ENCODE data around the gene SLF2.

SLF2 gene

DNA sequence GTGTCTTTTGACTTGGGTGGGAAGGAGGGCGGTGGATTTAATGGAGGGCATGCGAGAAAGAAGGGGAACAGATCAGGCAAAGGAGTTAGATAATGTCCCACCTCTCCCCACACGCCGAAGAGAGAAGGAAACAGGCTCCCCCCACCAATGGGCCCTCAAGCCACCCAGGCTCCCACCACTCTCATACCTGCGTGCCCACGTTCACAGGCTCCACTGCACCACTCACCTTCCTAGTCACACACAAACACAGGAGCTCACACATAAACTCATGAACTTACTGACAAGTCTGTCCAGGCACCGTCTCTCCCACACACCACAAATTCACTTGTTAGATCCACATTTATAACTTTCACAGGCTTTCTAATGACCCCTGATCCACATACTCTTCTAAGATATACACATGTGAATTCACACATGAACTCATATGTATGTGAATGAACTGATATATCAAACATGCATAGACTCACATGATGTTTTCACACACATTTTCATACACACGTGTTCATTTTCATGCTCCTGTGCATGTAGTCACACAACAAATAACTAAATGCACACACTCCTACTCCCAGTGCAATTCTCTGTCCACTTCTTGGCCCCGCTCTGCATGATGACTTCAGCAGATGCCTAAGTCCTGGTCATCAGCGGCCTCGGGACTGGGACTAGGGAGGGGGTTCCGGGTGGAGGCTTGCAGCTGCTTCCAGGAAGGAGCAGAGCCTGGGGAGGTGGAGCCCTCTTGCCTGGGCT lies 88.3 kb downstream of the SLF2 start:
- no peak for DNase-seq

DNA sequence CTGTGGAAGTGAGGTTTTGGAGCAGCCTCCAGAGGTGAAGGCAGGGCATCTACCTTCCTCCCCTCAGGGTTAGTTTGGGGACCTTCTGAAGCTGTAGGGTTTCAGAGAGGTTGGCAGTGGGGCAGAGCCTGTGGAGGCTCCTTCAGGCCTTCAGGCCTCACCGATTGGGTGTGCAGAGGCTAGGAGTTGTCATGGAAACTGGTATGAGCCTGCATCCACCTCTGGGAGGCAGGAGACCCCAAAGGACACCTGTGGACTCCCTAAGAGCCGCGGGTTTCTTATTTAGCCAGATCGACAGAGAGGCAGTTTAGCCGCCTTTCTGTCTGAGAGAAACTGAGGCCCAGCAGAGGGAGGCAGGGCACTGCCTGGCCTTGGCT lies 88.9 kb downstream of the SLF2 start:
- no peak for DNase-seq

DNA sequence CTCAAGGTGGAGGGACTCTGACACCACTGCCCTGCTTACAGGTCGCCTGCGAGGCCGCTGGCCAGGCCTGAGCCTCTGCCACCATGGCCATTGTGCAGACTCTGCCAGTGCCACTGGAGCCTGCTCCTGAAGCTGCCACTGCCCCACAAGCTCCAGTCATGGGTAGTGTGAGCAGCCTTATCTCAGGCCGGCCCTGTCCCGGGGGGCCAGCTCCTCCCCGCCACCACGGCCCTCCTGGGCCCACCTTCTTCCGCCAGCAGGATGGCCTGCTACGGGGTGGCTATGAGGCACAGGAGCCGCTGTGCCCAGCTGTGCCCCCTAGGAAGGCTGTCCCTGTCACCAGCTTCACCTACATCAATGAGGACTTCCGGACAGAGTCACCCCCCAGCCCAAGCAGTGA lies 89.7 kb downstream of the SLF2 start:
- DNase-seq, result no peak

DNA sequence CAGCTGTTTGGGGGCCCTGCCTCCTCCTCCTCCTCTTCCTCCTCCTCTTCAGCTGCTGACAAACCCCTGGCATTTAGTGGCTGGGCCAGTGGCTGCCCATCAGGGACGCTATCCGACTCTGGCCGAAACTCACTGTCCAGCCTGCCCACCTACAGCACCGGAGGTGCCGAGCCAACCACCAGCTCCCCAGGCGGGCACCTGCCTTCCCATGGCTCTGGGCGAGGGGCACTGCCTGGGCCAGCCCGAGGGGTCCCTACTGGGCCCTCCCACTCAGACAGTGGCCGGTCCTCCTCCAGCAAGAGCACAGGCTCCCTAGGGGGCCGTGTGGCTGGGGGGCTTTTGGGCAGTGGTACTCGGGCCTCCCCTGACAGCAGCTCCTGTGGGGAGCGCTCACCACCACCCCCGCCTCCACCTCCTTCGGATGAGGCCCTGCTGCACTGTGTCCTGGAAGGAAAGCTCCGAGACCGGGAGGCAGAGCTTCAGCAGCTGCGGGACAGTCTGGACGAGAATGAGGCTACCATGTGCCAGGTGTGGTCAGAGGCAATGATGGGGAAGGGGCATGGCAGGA lies 91.0 kb downstream of the SLF2 start:
- no peak for DNase-seq

DNA sequence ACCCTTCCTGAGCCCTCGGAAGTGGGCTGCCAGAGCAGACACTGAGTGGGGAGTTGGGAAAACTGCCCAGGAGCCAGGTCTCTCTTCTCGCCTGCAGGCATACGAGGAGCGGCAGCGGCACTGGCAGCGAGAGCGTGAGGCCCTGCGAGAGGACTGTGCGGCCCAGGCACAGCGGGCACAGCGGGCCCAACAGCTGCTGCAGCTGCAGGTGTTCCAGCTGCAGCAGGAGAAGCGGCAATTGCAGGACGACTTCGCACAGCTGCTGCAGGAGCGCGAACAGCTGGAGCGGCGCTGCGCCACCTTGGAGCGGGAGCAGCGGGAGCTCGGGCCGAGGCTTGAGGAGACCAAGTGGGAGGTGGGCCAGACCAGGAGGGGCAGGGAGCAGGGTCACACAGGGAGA lies 92.6 kb downstream of the SLF2 start:
- DNase-seq, result no peak

DNA sequence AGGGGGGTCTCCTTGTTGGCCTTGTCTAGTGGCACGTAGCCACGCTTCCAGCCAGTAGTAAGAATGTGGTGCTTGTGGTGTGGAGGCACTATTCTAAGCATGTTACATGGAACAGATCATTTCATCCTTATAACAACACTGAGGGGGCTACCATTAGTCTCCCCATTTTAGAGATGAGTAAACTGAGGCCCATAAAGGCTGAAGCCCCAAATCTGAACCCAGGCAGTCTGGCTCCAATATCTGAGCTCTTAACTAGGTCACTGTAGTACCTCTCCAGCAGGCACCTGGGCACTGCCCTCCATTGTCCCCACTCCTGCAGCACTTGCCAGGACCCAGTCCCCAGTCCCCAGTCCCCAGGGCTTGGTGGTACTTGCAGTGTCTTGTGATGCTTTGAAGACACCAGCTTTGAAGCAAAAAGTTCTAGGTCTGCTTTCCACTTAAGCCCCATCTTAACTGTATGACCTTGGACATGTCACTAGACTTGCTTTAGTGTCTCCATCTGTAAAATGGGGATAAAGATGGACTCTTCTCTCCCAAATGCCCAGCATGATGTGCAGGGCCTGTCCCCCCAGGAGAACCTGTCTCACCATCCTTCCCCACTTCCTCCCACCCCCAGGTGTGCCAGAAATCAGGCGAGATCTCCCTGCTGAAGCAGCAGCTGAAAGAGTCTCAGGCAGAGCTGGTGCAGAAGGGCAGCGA lies 93.3 kb downstream of the SLF2 start:
- no peak for DNase-seq

DNA sequence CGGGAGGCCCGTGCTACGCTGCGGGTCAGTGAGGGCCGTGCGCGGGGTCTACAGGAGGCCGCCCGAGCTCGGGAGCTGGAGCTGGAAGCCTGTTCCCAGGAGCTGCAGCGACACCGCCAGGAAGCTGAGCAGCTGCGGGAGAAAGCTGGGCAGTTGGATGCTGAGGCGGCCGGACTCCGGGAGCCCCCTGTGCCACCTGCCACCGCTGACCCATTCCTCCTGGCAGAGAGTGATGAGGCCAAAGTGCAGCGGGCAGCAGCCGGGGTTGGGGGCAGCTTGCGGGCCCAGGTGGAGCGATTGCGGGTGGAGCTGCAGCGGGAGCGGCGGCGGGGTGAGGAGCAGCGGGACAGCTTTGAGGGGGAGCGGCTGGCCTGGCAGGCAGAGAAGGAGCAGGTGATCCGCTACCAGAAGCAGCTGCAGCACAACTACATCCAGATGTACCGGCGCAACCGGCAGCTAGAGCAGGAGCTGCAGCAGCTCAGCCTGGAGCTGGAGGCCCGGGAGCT lies 93.9 kb downstream of the SLF2 start:
- peak; percentile 63 for DNase-seq

DNA sequence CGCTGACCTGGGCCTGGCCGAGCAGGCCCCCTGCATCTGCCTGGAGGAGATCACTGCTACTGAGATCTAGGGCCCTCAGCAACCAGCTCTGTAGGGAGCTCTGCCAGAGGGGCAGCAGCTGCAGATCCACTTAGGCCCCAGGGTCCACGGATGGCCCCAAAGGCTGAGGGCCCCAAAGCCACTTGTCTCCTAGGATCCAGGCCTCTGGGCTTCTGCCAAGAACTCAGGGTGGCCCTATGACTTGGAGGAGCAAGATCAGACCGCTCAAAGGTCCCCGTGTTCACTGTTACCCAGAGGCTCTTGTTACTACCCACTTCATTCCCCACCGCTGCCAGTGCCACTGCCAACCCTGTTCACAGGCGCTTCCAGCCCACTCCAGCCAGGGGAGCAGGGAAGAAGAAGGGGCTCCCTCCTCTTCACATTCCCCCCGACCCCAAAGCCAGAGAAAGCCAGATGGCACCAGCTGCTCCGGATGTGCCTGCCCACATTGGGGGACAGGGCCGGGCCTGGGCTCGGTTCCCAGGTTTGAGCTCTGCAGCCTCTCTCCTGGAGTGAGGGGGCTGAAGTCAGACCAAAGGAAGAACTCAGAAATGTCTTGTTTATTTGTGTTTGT lies 94.4 kb downstream of the SLF2 start:
- DNase-seq, result peak; percentile 61

DNA sequence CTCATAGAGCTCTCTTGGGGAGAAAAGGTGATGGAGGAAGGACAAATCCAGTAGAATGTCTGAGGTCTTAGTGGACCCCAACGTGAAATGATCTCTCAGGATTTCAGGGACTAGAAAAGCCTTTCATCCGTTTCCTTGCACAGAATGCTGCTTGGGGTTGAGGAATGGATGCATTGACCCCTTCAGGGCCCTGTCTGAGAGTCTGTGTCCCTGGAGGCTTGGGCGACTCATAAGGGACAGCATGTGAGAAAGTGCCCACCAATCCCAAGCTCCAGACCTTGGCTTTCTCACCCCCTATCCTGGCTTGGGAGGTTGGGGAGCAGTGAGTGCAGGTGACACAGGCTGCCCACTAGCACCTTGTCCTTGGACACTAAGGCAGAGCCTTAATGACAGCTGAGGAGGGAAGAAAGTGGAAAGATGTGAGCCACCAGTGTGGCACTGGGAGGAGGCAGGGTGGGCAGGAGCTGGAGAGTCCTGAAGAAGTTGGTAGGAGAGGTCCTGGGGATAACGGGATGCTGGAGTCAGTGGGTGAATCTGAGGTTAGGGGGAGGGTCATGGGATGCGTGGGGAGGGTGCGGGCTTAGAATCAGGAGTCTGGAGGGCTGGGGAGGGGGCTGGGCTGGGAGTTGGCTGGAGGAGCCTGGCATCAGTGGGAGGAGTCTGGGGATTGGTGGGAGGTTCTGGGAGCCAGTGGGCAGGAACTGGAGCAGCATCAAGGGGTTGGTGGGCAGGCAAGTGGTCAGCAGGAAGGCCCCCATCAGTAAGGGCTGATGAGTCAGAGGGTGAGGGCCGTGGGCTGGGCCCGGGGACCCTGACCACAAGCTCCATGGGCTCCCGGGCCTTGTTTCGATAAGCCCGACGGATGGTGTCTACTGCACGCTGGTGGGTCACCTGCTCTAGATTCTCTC lies 95.4 kb downstream of the SLF2 start:
- no peak for DNase-seq

DNA sequence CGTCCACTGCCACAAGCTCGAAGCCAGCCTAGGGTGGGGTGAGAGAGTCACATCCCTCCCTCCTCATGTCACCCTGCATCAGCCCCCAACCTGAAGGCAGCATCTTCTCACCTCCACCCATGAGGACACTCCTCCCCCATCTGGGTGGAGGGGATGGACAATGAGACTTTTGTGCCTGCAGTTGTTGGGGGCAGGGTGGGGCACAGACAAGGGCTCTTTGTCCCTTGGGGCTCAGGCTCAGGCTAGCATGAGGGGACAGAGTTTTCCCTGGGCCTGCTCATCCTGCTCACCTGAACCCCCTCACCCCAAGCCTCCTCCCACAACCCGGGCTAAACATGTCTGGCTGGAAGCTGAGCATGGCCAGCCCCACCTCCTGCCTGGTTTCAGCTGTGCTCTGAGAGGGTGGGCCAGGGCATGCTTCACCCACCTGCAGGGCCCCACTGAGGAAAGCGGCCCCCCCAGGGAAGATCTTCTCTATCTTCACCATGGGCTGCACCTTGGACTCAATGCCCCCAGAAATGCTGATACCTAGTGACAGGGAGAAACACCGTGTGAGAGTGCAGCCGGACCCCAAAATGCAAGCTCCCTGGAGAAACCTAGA lies 96.2 kb downstream of the SLF2 start:
- DNase-seq, result no peak

DNA sequence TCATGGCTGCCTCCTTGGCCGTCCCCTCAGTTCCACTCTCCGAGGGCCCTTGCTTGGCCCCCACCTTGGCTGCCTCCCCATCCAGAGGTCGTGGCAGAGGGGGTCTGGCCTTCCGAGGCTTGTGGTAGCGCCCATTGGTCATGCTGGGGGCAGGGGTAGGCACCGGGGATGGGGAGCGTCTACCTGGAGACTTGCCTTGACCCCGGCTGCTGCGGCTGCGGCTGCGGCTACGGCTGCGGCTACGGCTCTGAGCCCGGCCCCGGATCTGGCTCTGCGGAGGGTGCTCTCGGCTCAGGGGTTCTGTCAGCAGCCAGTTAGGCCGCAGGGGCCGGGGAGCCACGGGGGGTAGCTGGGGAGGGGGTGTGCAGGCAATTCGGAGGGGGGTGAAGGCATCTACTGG lies 97.6 kb downstream of the SLF2 start:
- no peak for DNase-seq

DNA sequence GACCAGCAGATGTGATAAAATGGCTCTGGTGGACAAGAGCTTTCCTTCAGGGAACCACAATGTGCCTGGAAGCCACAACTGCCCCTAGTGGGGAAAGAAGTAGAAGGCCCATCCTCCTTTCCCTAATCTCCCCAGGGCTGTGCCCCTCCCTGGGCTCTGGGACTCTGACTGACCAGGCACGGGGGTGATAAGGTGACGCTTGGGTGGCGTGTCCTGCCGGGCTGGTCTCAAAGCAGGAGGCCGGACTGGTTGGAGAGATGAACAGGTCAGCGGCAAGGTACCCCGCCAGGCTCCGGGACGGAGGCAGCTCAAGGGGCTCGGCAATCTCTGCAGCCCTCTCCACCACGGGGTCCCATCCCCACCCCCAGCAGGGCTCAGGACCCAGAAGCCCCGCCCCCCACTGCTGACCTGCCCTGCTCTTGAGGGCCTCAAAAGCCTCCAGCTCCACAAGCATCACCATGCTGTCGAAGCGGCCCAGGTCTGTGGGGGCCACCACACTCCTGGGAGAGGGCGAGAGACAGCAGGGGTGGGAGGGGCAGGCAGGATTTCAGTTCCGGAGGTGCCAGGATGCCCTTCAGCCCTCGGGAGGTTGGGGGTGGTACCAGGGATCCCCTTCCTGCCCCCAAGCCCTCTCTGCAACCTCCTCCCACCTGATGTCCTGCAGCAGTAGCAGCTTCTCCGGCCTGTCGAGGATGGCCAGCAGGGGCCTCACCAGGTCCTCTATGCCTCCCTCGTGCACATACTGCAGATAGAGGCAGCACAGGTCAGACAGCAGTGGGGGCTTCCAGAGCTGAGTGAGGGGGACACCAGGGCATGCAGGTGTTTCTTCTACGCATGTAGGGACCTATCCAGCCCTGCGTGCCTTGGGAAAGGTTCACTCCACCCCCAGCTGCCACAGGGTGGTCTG lies 99.0 kb downstream of the SLF2 start:
- no peak for DNase-seq

DNA sequence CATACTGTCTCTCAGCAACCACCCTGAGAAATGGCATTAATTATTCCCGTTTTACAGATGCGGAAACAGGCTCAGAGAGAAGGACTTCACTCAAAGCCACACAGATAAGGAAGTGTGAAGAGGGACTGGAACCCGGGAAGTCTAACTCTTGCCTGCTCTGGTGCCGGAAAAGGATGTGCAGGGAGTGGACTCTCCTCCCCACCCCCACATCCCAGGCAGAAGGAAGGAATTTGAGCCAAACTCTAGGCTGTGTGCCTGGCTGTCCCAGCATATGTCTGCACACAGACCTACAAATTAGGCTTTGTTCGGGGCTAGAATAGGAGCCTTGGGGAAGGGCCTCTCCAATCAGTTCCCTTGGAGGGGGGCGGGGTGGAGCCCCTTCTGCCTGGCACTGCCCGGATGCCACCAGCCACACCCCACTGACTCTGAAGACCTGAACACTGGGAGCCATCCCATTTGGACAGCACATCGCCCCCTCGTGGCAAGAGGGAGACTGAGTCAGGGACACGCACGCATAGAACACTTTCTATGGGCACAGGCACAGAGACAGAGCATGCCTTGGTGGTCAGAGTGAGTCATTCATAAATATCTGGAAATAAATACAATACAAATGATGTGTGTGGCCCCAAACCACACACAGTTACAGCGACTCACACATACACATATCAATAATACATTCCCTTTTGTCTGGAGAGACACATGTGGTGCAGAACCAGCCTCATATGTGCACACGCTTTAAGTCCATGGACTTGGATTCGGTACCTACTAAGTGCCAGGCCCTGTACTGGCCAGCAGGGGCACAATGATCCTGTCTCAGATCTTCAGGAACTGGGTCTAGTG lies 100.0 kb downstream of the SLF2 start:
- peak; percentile 77 for DNase-seq

DNA sequence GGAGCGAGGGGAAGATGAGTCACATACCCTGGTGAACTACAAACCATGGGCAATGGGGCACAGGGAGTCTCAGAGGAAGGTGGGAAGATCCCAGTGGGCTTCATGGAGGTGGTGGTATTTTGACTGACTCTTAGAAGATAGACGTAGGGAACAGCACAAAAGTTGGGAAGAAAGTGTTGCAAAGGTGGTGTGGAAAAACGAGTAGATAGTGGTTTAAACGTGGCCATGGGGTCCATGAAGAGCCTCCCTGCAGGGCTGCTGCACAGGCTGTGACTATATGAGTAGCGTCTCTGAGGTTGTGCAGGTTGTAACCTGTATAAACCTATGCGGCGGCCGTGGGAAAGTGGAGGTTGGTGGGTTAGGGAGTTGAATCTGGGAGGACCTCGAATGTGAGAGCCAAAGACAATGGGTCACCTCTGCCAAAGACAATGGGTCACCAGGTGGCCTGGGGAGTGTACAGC lies 100.6 kb downstream of the SLF2 start:
- DNase-seq, result no peak

DNA sequence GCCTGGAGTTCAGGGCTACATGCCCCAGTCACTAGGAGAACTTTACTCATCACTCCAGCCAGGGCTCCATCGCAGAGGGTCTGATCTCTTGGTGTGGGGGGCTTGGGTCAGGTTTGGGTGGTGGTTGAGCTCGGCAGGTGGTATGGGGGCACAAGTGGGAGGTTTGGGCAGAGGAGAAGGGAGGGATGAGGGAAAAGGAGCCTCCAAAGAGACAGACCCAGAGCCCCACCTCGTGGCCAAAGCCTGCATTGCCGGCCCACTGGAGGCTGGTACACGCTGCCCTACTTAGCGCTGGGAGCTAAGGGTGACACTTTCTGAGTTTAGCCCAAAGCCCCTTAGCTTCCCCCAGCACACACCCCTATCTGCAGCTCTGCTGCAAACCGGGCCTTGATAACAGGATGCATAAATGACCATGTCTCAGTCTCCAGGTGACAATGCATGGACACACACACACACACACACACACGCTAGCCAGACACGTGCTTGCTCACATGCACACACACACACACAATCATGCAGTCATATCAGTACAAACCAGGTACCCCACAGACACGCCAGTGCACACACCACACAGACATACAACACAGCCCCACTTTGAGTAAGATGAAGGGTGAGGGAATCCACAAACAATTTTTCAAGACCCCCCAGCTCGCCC lies 101.6 kb downstream of the SLF2 start:
- DNase-seq, result no peak
